Lung (tissue), 12 donors: ENCODE measurements around the gene HNRNPH2. TPM values are rescaled to one million over a fixed set of nuclear protein-coding genes. Genes with fewer than 3 reads are reported as not detected.
A peak's percentile ranks its signal among the peaks of the same experiment; 100 is the strongest.

ENCODE experiments used
- ATAC-seq: fragments of 200-7000 bp; cut with Tn5 transposase; one replicate; pipeline ENCODE4 v1.9.1; 2020; ENCODE audit warnings: moderate number of reproducible peaks; ENCODE audit not compliant: insufficient read depth, low FRiP score
- DNase-seq, 3 donors: peaks; one replicate each; pipeline ENCODE4 v3.0.0-alpha.2; 2013 to 2017
- H3K27ac ChIP-seq, 2 donors: one replicate each; pipeline ENCODE4 v1.5.1; 2013; ENCODE audit warnings: mild to moderate bottlenecking in 2 of 2, moderate library complexity in 2 of 2, control low read depth in 1 of 2, inconsistent platforms in 1 of 2, low read depth in 1 of 2, low read length in 1 of 2
- H3K27me3 ChIP-seq, 3 donors: one replicate each; pipeline ENCODE4 v1.5.1; 2013; ENCODE audit warnings: low read length in 2 of 3; ENCODE audit not compliant: control insufficient read depth in 3 of 3, insufficient read depth in 3 of 3
- H3K36me3 ChIP-seq, 4 donors: one replicate each; pipeline ENCODE4 v1.5.1; 2013; ENCODE audit warnings: low read length in 4 of 4, mild to moderate bottlenecking in 1 of 4, moderate library complexity in 1 of 4; ENCODE audit not compliant: control insufficient read depth in 4 of 4, insufficient read depth in 4 of 4
- H3K4me1 ChIP-seq, 5 donors: one replicate each; pipeline ENCODE4 v1.5.1; 2013; ENCODE audit warnings: low read length in 5 of 5, mild to moderate bottlenecking in 2 of 5, moderate library complexity in 1 of 5; ENCODE audit not compliant: control insufficient read depth in 5 of 5, insufficient read depth in 5 of 5
- H3K4me3 ChIP-seq: one replicate; pipeline ENCODE4 v1.5.1; 2013; ENCODE audit warnings: mild to moderate bottlenecking, control low read depth, moderate library complexity
- H3K9ac ChIP-seq, 2 donors: one replicate each; pipeline ENCODE4 v1.5.1; 2013; ENCODE audit warnings: low read length in 2 of 2, control low read depth in 1 of 2; ENCODE audit not compliant: insufficient read depth in 1 of 2
- H3K9me3 ChIP-seq, 4 donors: one replicate each; pipeline ENCODE4 v1.5.1; 2013; ENCODE audit warnings: low read length in 3 of 4, mild to moderate bottlenecking in 1 of 4, moderate library complexity in 1 of 4; ENCODE audit not compliant: control insufficient read depth in 4 of 4, insufficient read depth in 3 of 4
- CTCF ChIP-seq: IDR thresholded peaks from 2 replicates; pipeline ENCODE4 v1.5.1; 2012; ENCODE audit warnings: mild to moderate bottlenecking; ENCODE audit errors: control extremely low read depth, extremely low read depth
- WGBS, 2 donors: extraction: QIAGEN DNeasy Blood & Tissue Kit; methylation state at CpG; one replicate each; pipeline ENCODE4 v1.1.7; 2013; 5-methylcytosine and 5-hydroxymethylcytosine counted together
- polyA plus RNA-seq, 2 donors: library from polyadenylated mRNA; stranded (reverse); fragments of 200-250 nt; gene quantifications; one replicate each; pipeline ENCODE4 v1.2.1, GENCODE V29; 2013
- total RNA-seq, 2 donors: library from RNA; depleted of rRNA in 1 of 2; stranded (reverse); fragments of >200 nt in 1 of 2; gene quantifications; one replicate each; pipeline ENCODE4 v1.2.1, GENCODE V29; 2014 to 2021
- donor health status: control.
- donor health status: control.
- donor health status: Bipolar disorder and iron deficiency.
- donor health status: healthy.
- donor health status: DM: yes; HTN: yes; CAD: no.

HNRNPH2 gene
- total and polyA plus RNA-seq, 4 donors, result 38.0 to 102 (median 72.7) TPM

- no peak for ATAC-seq
- peak in 1 of 3 donors; percentile 48 for DNase-seq
- no peak overlapping the region for H3K9ac ChIP-seq
- no peak overlapping the region for H3K4me3 ChIP-seq
- no peaks in the 10 kb centered on the region for H3K4me1 ChIP-seq
- no peaks in the 10 kb centered on the region for H3K27me3 ChIP-seq
- WGBS, 2 donors, result 49 to 77% methylated on average over 1 of the region's 1 CpG
- no peak overlapping the region for H3K27ac ChIP-seq
- H3K9me3 ChIP-seq, result no peaks in the 10 kb centered on the region
- TF ChIP-seq CTCF, result no peak
- peaks cover 0 to 2% (median under 1%) of the 10 kb centered on the region in 4 donors for H3K36me3 ChIP-seq
Measured at GRCh38 chrX:101460669-101461068, 52.6 kb downstream of the HNRNPH2 start.

- TF ChIP-seq CTCF, result no peak
- Histone ChIP-seq H3K9ac (no peak overlapping the region), H3K4me3 (no peak overlapping the region), H3K27ac (no peak overlapping the region), H3K9me3 (no peaks in the 10 kb centered on the region), H3K4me1 (no peaks in the 10 kb centered on the region), H3K36me3 (peaks cover 0 to 2% (median 0%) of the 10 kb centered on the region in 4 donors), H3K27me3 (no peaks in the 10 kb centered on the region)
- DNase-seq (peak in 2 of 3 donors; percentile 15 to 25), ATAC-seq (peak; percentile 53)
- WGBS, 2 donors, result 53 to 81% methylated on average over 3 of the region's 3 CpGs
Measured at GRCh38 chrX:101462892-101463291, 54.9 kb downstream of the HNRNPH2 start.

Other genes with a start within 250 kb of the HNRNPH2 start
- gene DRP2, start 188.4 kb upstream of the HNRNPH2 start, total RNA-seq, result under 1 TPM; 0.03 to 0.74 TPM
- under 1 TPM in 1 of 2 donors, not detected in 1; 0.01 TPM for gene DRP2, start 188.4 kb upstream of the HNRNPH2 start, polyA plus RNA-seq
- under 1 TPM; 0.20 to 0.21 TPM for gene TAF7L, start 116.9 kb upstream of the HNRNPH2 start, total RNA-seq
- gene TAF7L, start 116.9 kb upstream of the HNRNPH2 start, polyA plus RNA-seq, result under 1 TPM; 0.06 TPM
- gene TIMM8A, start 59.5 kb upstream of the HNRNPH2 start, total RNA-seq, result 10 to 100 TPM in 1 of 2 donors, 1 to 10 TPM in 1; 4.6 to 11.9 TPM
- 1 to 10 TPM; 5.6 to 8.0 TPM for gene TIMM8A, start 59.5 kb upstream of the HNRNPH2 start, polyA plus RNA-seq
- gene BTK, start 22.0 kb upstream of the HNRNPH2 start, total RNA-seq, result 10 to 100 TPM; 15.5 to 24.9 TPM
- gene BTK, start 22.0 kb upstream of the HNRNPH2 start, polyA plus RNA-seq, result 10 to 100 TPM; 17.9 to 29.4 TPM
- gene RPL36A, start 17.2 kb upstream of the HNRNPH2 start, total RNA-seq, result 100 to 1,000 TPM; 199 to 640 TPM
- 1,000 to 10,000 TPM; 1,920 to 4,087 TPM for gene RPL36A, start 17.2 kb upstream of the HNRNPH2 start, polyA plus RNA-seq
- gene GLA, start 297 bp upstream of the HNRNPH2 start, total RNA-seq, result 10 to 100 TPM; 26.4 to 42.8 TPM
- 10 to 100 TPM; 51.7 to 55.7 TPM for gene GLA, start 297 bp upstream of the HNRNPH2 start, polyA plus RNA-seq
- gene ARMCX4, start 77.2 kb downstream of the HNRNPH2 start, total RNA-seq, result 10 to 100 TPM in 1 of 2 donors, 1 to 10 TPM in 1; 9.9 to 23.6 TPM
- 10 to 100 TPM in 1 of 2 donors, 1 to 10 TPM in 1; 4.1 to 12.0 TPM for gene ARMCX4, start 77.2 kb downstream of the HNRNPH2 start, polyA plus RNA-seq
- gene ARMCX1, start 142.3 kb downstream of the HNRNPH2 start, total RNA-seq, result 10 to 100 TPM; 19.9 to 50.9 TPM
- 10 to 100 TPM; 10.1 to 15.1 TPM for gene ARMCX1, start 142.3 kb downstream of the HNRNPH2 start, polyA plus RNA-seq
- gene ARMCX6, start 209.8 kb downstream of the HNRNPH2 start, total RNA-seq, result 10 to 100 TPM; 40.1 to 51.8 TPM
- 10 to 100 TPM; 26.5 to 32.3 TPM for gene ARMCX6, start 209.8 kb downstream of the HNRNPH2 start, polyA plus RNA-seq
- 100 to 1,000 TPM in 1 of 2 donors, 10 to 100 TPM in 1; 46.4 to 100 TPM for gene ARMCX3, start 214.9 kb downstream of the HNRNPH2 start, total RNA-seq
- 10 to 100 TPM; 22.5 to 37.7 TPM for gene ARMCX3, start 214.9 kb downstream of the HNRNPH2 start, polyA plus RNA-seq